Activated T-cell treated with anti-CD3 and anti-CD28 coated beads for 1 hour (primary cell): ENCODE data around the gene BCL11B.

Experiments used
- DNase-seq: peaks from one replicate; pipeline ENCODE4 v3.0.0-alpha.2; 2020; ENCODE audit warnings: low read depth

The BCL11B gene

DNA sequence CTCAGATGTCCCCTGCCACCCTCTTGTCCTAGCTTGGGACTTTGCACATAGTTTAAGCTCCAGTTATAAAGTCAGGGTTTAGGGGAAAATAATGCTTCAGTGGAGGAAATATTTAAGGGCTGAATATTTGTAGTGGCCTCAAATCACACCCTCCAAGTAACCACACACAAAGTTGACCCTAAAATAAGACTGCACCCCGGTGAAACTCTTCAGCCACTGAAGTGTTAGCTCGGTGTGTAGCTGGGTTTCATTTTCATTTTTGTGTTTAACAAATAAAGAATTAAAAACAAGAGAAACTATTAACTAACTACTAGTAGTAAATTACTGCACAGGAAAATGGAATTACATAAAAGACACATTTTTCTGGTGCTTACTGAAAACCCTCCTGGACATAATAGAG is 14.8 kb upstream of the BCL11B start:
- DNase-seq: no peak

GRCh38 chr14:99284254-99285004 is 12.4 kb upstream of the BCL11B start:
- no peak for DNase-seq

- DNase-seq: no peak
These were observed 10.5 kb upstream of the BCL11B start for GRCh38 chr14:99282261-99283050.

DNA sequence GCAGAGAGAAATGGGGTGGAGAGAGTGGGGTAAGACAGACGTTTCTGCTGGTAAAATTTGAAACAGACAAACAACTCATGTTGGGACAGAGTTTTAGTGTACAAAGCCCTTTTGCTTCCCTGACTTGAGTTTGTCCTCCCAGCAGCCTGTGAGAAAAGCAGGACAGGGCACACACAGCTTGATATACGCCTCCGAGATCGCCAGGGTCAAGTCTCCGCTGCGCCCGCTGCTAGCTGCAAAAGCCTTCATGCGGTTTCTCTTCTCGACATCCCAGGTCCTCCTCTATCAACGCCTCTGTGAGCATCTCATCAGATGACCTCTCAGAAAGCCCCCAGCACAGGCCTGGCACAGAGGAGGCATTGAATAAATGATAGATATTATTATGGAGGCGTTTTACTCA is 9.4 kb upstream of the BCL11B start:
- DNase-seq: no peak

GRCh38 chr14:99280852-99281251 is 8.9 kb upstream of the BCL11B start:
- DNase-seq: no peak

DNA sequence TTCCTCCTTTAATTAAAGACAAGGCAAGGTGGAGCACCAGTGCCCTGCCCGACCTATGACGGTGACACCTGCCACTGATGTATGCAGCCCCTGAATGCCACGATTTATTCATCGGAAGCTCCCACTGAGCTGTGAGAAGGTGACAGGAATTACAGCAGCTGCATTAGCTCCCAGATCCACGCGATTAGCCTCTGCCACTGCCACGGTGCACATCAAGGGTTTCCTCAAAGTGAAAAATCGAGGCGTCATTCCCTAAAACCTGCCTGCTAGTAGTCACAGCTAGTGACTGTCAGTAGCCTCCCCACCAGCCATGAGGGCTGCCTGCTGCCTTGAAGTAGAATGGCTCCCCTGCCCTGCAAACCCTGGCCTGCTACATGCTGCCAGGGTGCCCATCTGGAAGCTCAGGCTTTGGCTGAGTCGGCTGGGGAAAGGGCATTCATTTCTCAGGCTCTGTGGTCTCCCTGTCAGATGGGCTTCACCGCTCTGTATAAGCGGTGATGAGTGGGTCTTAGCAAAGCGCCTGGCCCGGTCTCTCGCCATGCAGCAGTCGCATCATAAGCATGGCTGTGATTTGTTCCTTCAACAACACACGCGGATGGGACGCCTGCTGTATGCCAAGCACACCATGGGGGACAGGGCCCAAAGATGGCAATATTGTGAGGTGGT is 8.2 kb upstream of the BCL11B start:
- DNase-seq: no peak

- no peak for DNase-seq
These were observed 6.8 kb upstream of the BCL11B start for GRCh38 chr14:99278836-99279235.

DNA sequence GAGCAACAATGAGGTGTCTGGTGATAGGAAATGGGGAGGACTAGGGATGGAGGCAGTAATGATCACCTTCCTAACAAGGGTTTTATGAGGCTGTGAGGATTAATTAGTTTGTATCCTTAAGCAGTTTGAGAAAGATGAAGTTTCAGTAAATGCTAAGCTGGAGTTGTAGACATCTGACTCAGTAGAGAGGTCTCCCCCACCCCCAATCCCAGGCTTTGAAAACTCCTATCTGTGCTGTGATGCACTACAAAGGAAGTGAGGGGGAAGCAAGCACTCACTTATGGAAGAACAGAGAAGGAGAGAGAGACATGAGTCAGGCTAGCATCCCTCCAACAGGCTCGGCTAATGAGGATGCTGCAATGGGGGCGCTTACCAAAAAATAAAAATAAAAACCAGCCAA is 5.5 kb upstream of the BCL11B start:
- DNase-seq: no peak

- no peak for DNase-seq
These were observed 4.5 kb upstream of the BCL11B start for GRCh38 chr14:99276482-99276881.

DNA sequence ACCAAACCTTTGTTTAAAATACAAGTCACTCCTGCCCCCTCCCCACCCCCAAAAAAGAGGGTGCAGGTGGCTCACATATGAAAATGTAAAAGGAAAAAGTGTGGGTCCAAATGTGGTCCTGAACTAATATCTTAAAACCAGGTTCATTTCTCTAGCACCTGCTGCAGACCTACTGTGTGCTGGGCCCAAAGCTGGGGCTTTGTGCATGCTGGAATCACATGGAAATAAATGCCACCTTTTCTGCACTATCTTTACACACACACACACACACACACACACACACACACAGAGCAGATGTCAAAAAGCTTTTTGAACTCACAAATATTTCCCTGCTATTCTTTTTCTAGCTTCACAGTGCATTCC is 3.2 kb upstream of the BCL11B start:
- DNase-seq: no peak

- no peak for DNase-seq
These were observed 2.6 kb upstream of the BCL11B start for GRCh38 chr14:99274346-99275221.

- no peak for DNase-seq
These were observed 1.9 kb upstream of the BCL11B start for GRCh38 chr14:99273766-99274345.

DNA sequence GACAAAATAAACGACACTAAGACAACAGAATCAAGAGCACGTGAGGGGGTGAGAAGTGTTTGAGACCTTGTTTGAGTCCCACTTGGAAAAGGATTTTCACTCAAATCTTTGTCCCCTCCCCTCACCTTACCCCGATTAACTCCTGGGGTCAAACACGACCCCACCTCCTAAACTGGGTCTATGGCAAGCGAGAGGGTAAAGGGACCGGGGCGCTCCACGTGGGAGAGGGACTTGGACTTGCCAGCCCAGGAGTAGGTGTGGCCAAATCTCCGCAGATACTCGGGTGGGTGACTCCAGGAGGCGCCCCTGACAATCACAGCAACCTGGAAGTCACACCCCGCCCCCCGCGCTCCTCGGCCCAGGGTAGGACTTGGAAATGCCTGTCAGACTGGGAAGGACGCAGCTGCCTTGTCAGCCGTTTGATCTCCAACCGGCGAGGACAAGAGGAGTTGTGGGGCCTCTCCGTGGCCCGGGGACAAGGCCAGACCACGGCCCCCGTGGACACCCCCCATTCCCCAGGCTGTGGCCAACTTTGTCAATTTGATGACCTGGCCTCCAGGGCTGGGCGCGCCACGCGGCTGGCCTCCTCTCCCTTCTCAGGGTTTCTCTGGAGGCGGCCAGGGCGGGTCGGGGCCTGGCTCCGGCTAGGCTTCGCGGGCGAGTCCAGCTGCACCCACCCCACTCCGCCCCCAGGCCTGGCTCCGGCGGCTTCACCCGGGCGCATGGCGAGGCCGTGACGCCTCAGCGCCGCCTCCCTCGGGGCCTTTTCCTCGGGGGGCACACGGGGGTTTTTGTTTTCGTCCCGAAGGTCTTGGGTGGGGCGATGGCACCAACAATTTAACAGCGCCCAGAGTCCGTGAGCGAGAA is 1.1 kb upstream of the BCL11B start:
- no peak for DNase-seq

DNA sequence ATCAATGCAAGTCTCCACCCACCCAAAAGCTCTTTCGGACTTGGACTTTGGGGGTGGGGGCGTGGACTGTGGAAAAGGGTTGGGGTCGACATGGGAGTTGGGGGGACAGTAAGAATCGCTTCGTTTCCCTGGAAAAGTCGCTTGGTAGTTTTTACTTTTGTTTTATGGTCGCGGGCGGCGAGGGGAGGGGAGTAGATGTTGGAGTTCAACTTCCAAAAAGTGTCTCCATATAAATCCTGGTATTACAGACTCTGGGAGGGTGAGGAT is 568 bp upstream of the BCL11B start:
- DNase-seq: no peak

- DNase-seq: no peak
These were observed 616 bp downstream of the BCL11B start for GRCh38 chr14:99271221-99271941.

DNA sequence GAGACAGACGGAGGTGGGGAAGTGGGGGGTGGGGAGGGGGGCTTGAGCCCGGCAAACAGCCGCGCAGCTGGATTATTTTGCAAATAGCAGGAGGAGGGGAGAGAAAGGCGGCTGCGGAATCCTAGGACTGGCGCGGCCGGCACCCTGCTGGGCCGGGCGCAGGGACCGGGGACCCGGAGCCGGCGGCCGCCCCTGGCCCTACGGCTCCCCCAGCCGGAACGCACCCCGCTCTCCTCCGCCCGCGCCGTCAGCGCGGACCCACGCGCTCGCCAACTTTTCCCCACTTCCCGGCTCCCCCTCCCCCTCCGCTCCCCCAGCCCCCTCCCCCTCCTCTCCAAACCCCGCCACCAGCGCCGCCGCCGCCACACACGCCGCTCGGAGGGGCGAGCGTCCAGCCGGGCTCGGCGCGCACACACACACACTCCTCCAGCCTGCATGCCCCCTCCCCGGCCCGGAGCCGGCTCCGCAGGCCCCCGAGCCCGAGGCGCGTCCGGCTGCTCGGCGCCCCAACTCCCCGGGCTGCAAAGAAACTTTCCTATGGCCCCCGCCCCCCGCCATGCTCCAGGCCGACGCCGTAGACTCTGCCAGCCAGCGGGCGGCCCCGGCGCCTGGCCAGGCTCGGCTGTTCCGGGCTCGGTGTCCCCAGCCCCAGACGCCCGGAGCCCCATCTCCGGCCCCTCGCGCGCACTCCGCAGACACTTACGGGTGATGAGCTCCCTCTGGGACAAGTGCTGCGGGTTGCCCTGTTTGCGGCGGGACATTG is 1.4 kb downstream of the BCL11B start:
- no peak for DNase-seq

DNA sequence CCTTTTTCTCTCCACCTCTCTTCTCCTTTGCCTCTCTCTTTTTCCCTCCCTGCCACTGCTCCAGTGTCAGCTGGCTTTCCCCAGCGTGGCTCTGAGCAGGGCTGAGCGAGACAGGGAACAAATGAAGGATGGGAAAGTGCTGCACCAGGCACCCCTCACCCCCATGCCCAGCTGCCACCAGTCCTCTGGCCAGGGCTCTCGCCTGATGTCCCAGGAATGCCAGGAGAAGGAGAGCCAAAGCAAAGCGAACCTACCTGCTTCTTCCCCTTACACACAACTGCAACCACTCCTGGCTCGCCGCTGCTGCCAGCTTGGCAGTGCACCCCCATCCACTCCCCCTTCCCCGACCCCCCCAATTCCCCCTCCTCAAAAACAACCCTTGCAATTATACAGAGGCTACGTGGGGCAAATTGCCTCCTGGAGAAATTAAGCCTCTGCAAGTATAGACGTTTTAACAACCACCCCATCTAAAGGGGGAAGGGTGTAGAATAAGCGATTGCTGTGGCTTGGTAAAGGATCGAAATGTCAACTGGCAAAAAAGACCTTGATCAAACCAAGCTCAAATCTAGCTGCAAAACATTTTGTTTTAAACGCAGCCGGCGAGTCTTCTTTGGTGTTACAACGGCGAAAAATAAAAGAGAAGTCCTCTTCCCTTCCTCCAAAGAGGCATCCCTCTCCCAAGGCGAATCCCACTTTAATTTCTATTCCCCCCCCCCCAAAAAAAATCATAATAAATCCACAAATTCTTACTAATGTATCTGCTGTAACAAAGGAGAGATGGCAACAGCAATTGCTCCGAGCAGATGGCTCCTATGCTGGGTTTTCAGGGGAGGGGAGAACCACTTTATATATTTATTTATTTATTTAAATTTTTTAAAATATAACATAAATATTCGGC is 2.9 kb downstream of the BCL11B start:
- DNase-seq: no peak
